Upper lobe of right lung (tissue), 1 donor: Measurements from ENCODE around the gene DOCK10. TPM values are rescaled to one million over a fixed set of nuclear protein-coding genes. Genes with fewer than 3 reads are reported as not detected.

ENCODE experiments used
- ATAC-seq: fragments of 200-7000 bp; cut with Tn5 transposase; one replicate; pipeline ENCODE4 v1.9.1; 2020; ENCODE audit warnings: mild to moderate bottlenecking, moderate library complexity
- DNase-seq: peaks from one replicate; pipeline ENCODE4 v3.0.0-alpha.2; 2020
- H3K27ac ChIP-seq: fragments of 200-600 bp; one replicate; pipeline ENCODE4 v1.8.0; 2022
- H3K27me3 ChIP-seq: fragments of 200-600 bp; one replicate; pipeline ENCODE4 v1.8.0; 2022; ENCODE audit warnings: mild to moderate bottlenecking
- H3K36me3 ChIP-seq: fragments of 200-600 bp; one replicate; pipeline ENCODE4 v1.8.0; 2022
- H3K4me1 ChIP-seq: fragments of 200-600 bp; one replicate; pipeline ENCODE4 v1.8.0; 2022
- H3K4me3 ChIP-seq: fragments of 200-600 bp; one replicate; pipeline ENCODE4 v1.8.0; 2022; ENCODE audit warnings: mild to moderate bottlenecking
- H3K9me3 ChIP-seq: fragments of 200-600 bp; one replicate; pipeline ENCODE4 v1.8.0; 2022
- intact Hi-C: fragments of 100-400 bp; cut with DNase I; formaldehyde crosslinking; loops from one replicate; pipeline ENCODE4 v1.11.0; 2022
- total RNA-seq: library from RNA; stranded (reverse); fragmentation: NEBNext Ultra II Directional; extraction: Animal tissue kit (Norgen Biotek cat#: 25700); gene quantifications from one replicate; pipeline ENCODE4 v1.2.1, GENCODE V29; 2021
- TF ChIP-seq, protein P1 (sequence below): fragments of 200-600 bp; IDR thresholded peaks from one replicate; pipeline ENCODE4 v1.8.0; 2022; ENCODE audit warnings: antibody characterized with exemption
- donor health status: DM: no; HTN: yes; CAD: no; lungs with severe emphysema.

DOCK10 gene
- total RNA-seq, 1 donor from 2014 or later = 35.8 TPM

DNA sequence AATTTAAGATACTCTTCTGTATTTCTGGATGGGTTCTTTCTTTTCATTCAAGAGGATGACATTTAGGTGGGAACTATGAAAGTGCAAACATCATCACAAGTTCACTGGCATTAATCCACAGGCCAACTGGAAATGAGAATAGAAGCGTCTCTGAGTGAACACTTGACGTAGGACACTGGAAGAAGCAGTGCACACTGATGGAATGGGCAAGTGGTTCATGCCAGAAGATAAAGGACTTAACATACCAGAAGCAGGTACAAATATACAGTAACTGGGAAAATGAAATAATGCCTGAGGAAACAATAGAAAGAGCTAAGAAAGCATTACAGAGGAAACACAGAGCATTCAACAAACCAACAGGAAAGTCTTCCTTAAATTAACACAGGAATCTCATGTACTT lies 205.2 kb downstream of the DOCK10 start:
- no peaks in the 10 kb centered on the region for H3K4me1 ChIP-seq
- no peak overlapping the region for H3K4me3 ChIP-seq
- ATAC-seq = no peak

DNA sequence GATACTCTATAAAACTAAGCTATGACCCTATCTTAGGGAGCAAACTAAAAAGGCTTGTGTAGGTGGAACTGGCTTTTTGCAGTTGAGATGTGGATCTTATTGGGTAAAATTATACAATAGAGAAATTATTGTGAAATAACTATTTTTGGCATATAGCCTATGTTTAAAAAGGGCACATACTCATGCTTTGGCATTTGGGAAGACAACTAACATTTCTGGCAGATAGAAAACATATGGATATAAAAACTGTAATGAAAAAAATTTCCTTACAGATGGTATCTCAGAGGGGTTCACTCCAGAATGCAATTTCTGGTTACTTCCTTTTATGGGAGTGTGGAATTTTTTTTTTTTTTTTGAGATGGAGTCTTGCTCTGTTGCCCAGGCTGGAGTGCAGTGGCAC lies 206.0 kb downstream of the DOCK10 start:
- Histone ChIP-seq H3K36me3 (peaks cover 30% of the 10 kb centered on the region), H3K4me3 (no peak overlapping the region), H3K9me3 (no peaks in the 10 kb centered on the region), H3K4me1 (no peaks in the 10 kb centered on the region), H3K27ac (no peak overlapping the region), H3K27me3 (no peaks in the 10 kb centered on the region)
- intact Hi-C loops = no loop called here
- ATAC-seq (no peak), DNase-seq (no peak)
- TF ChIP-seq, protein P1, sequence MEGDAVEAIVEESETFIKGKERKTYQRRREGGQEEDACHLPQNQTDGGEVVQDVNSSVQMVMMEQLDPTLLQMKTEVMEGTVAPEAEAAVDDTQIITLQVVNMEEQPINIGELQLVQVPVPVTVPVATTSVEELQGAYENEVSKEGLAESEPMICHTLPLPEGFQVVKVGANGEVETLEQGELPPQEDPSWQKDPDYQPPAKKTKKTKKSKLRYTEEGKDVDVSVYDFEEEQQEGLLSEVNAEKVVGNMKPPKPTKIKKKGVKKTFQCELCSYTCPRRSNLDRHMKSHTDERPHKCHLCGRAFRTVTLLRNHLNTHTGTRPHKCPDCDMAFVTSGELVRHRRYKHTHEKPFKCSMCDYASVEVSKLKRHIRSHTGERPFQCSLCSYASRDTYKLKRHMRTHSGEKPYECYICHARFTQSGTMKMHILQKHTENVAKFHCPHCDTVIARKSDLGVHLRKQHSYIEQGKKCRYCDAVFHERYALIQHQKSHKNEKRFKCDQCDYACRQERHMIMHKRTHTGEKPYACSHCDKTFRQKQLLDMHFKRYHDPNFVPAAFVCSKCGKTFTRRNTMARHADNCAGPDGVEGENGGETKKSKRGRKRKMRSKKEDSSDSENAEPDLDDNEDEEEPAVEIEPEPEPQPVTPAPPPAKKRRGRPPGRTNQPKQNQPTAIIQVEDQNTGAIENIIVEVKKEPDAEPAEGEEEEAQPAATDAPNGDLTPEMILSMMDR = no peak

More for the DNA sequence above, 205.2 kb downstream of the DOCK10 start:
- Histone ChIP-seq H3K9me3 (no peaks in the 10 kb centered on the region), H3K36me3 (peaks cover 30% of the 10 kb centered on the region), H3K27me3 (no peaks in the 10 kb centered on the region), H3K27ac (no peak overlapping the region)
- no peak for DNase-seq
- TF ChIP-seq, protein P1 = no peak
- intact Hi-C loops = no loop called here

DNA sequence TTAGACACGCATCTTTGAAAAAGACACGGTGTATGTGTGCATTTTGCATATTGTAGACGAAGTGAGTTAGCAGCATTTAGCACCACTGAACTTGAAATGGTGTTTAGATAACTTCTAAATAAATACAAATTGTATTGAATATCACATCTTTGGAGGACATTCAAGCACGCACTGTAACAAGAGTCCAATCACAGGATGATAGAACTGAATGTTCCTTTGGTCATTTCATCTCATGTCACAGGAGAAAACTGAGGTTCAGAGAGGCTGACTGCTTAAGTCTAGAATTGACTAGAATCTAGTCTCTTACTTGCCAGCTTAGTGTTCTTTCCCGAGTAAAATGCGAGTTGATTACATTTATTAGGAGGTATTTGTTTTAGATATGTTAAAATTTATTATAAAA lies 206.9 kb downstream of the DOCK10 start:
- Histone ChIP-seq H3K27ac (no peak overlapping the region), H3K36me3 (peaks cover 30% of the 10 kb centered on the region), H3K9me3 (no peaks in the 10 kb centered on the region), H3K4me3 (no peak overlapping the region), H3K4me1 (no peaks in the 10 kb centered on the region), H3K27me3 (no peaks in the 10 kb centered on the region)
- DNase-seq (no peak), ATAC-seq (no peak)
- intact Hi-C loops = no loop called here
- TF ChIP-seq, protein P1 = no peak

DNA sequence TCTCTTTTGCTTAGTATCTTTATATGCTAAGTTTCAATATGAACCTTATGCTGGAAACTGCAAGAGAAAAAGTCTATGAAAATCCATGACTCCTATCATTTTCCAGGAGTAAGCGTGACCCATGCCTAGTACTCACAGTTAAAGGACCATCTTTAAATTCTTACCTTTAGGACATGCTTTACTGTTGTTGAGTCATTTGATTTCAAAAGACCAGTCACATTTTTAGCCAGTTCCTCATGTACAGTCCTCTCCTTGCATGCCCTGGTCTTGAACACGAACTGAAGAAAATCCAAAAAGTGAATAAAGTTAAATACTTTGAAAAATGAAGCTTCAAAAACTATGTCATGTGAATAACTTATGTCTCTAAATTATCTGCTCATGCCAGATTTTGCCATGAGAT lies 208.3 kb downstream of the DOCK10 start:
- no peak for ATAC-seq
- intact Hi-C loops = no loop called here
- peaks cover 20% of the 10 kb centered on the region for H3K36me3 ChIP-seq

DNA sequence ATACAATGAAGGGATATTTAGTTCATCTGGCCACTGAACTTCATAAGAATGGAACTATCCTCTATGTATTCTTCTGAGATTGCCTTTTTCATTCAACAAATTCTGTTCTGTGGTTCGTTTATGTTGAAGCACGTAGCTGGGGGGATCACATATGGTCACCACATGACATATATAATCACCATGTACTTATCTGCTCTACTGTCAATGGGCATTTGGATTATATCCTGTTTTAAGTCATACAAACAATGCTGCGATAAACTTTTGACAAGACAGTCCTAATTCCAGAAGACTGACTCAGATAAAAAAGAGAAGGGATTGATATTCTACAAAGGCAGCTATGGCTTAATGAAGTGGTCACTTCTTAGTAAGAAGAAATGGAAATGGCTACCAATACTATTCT lies 210.1 kb downstream of the DOCK10 start:
- Histone ChIP-seq H3K9me3 (no peaks in the 10 kb centered on the region), H3K36me3 (peaks cover 20% of the 10 kb centered on the region), H3K27ac (no peak overlapping the region), H3K4me3 (no peak overlapping the region), H3K4me1 (no peaks in the 10 kb centered on the region), H3K27me3 (no peaks in the 10 kb centered on the region)
- no peak for DNase-seq
- no peak for ATAC-seq
- TF ChIP-seq, protein P1 = no peak
- intact Hi-C loops = no loop called here

More for the DNA sequence above, 208.3 kb downstream of the DOCK10 start:
- H3K9me3 ChIP-seq = no peaks in the 10 kb centered on the region
- H3K27me3 ChIP-seq = no peaks in the 10 kb centered on the region
- TF ChIP-seq, protein P1 = no peak
- H3K4me3 ChIP-seq = no peak overlapping the region
- H3K4me1 ChIP-seq = no peaks in the 10 kb centered on the region
- no peak overlapping the region for H3K27ac ChIP-seq
- no peak for DNase-seq

DNA sequence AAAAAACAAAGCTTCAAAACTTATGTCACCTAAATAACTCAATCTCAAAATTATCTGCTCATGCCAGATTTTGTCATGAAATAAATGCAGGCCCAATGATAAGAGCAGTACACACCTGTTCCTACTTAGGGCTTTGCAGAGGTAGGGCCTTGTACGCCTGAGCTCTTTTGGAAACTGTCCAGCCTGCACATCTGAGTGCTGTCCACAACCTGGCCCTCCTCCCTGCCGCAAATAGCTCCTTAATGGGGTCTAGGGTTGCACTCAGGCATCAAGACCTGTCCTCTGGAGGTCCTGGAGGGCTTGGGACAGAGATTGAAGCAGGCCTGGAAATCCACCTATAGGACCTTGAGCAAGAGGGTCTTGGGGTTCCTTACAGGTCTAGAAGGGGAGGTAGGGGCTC lies 210.7 kb downstream of the DOCK10 start:
- ATAC-seq = no peak
- intact Hi-C loops = no loop called here
- Histone ChIP-seq H3K27ac (no peak overlapping the region), H3K9me3 (no peaks in the 10 kb centered on the region), H3K36me3 (peaks cover 20% of the 10 kb centered on the region), H3K4me1 (no peaks in the 10 kb centered on the region), H3K4me3 (no peak overlapping the region), H3K27me3 (no peaks in the 10 kb centered on the region)
- TF ChIP-seq, protein P1 = no peak
- DNase-seq = no peak
